Measurements from ENCODE around the gene RAB3GAP1.
"Not testable (repeated sequence)": the region's sequence is repeated elsewhere in the genome, so short reads cannot be mapped to it uniquely, and the experiment has no call there.

The RAB3GAP1 gene

DNA sequence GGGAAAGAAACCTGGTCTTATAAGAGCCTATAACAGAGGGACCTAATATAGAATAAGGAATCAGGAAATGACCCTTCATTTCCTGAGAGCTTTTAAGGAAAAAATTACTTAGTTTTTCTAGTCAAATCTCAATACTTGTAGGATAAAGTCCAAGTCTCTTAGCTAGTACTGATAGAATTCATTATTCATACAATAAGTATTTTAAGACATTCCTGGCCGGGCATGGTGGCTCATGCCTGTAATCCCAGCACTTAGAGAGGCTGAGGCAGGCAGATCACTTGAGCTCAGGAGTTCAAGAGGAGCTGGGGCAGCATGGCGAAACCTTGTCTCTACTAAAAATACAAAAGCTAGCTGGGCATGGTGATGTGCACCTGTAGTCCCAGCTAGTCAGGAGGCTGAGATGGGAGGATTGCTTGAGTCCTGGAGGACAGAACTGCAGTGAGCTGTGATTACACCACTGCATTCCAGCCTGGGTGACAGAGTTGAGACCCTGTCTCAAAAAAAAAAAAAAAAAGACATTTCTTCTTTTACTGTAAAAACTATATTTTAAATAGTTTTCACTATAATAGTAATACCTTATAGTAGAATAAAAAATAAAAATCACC is 3.2 kb downstream of the RAB3GAP1 start:
- DNase-seq (ENCODE audit: low spot score) = no peak

DNA sequence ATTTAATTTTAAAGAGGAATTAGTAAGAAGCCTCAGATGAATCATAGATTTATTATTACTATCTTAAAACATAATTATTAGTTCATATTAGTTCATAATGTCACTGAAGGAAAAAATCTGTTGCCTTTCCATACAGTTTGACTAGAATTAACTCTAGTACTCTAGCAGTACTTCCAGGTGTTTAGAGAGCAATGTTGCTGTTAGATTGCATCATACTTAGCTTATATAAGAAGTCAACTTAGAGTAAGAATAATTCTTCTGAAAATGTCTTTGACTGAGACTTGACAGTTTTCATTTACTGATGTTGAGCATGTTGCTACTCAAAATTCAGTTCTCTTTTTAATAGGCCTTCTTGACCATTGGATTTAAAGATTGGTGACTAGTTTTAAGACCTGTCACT is 4.7 kb downstream of the RAB3GAP1 start:
- DNase-seq (ENCODE audit: low spot score) = no peak

DNA sequence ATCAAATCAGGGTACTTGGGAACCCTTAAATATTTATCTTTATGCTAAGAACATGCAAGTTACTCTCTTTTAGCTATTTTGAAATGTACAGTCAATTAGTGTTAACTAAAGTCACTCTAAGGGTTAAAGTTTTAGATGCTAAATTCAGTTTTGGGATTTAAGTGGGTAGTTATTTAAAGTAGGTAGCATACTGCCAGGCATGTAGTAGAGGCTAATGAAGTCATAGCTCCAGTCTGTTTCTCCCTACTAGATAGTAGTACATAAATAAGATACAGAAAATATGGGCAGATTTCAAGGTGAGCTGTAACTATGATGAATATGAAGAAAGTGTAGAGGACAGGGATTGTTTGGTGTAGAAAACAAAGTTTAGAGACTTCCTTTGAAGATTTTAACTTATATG is 7.5 kb downstream of the RAB3GAP1 start:
- DNase-seq (ENCODE audit: low spot score) = no peak

DNA sequence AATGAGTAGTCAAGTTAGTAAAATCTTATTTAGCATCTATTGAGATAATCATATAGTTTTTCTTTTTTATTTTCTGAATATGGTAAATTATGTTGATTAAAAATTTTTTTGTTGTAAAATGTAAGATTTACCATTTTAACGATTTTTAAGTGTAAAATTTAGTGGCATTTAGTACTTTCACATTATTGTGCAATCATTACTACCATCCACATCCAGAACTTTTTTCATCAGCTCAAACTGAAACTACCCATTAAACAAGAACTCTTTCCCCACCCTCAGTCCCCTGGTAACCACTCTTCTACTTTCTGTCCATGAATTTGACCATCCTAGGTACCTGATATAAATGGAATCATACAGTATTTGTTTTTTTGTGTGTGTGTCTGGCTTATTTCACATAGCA is 11.1 kb downstream of the RAB3GAP1 start:
- DNase-seq (ENCODE audit: low spot score) = no peak

DNA sequence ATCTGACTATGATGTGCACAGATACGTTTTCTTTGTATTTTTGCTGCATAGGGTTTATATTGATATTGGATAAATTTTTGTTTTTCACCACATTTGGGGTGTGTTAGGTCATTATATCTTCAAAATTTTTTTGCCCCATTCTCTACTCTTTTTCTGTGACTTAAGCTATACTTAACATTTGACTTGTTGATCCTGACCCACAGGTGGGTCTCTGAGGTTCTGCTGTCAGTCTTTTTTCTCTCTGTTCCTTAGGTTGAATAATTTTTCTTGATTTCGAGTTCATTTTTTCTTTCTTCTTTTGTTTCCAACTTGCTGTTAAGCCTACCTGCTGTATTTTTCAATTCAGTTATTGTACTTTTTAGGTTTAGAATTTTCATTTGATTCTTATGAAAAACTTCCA is 12.1 kb downstream of the RAB3GAP1 start:
- no peak for DNase-seq (ENCODE audit: low spot score)

DNA sequence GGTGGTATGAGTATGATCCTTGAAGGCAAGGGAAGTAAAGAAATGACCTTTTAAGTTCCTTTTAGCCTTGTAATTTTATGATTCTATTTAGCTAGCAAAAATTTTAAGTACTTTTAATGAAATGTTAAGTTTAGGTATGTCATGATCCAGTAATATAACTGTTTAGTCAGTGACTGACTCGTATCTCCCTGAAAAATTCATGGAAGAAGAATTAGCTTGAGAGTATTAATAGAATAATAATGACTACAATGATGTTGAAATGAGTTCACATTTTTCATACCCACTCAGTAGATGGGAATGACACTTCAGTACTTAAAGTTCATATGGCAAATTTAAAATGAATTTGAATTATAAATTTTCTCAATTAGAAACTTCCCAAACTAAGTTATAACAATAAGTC is 14.6 kb downstream of the RAB3GAP1 start:
- no peak for DNase-seq (ENCODE audit: low spot score)

DNA sequence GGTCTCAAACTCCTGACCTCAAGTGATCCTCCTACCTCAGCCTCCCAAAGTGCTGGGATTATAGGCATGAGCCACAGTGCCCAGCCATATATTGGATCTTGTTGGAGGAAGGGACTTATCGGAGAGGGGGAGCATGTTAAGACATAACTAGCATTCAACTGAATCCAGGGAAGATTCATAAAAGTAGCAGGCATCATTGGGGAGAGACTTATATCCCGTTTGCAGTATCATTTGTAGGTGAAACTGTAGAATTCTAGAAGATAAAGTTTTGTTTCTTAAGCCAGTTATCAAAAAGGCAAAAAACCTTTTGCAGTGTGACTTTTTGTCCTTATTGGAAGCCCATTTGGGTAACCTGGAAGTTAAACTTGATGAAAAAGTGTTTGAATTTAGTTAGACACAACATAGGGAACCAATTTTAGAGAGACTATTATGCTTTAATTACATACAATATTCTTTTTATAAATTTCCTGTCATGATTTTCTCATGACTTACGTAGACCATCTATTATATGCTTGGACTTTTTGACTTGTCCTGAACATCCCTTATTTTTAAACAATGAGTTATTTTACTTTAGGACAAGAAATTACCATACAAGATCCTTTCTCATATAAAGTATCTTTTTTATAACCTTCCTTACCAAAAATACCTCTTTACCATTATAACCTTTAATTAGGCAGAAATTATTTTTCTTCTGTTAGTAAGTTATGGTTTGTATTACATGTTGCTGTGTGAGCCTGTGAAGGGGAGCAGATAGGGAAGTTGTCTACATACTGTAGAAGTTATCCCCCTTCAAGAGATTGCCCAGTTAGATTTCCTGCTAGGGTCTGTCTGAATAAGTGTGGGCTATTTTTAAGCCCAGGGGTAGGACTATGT is 20.3 kb downstream of the RAB3GAP1 start:
- DNase-seq (ENCODE audit: low spot score) = no peak

DNA sequence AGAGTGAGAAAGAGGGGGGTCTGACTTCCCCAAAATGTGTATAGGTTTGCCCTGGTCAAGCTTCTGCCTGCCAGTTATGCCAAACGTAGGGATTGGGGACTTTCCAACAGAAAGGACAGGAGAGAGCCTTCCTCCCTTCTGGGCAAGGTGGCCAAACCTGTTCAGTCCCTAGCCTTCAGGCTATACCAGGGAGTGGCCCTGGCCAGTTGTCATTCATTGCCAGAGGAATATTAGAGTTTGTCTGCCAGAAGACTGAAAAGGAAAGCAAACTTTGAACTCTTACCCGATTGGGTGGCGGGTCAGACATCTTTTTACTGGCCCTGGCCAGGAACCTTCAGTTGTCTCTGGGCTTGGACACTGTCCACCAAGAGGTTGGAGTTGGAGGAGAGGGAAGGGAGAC is 22.1 kb downstream of the RAB3GAP1 start:
- DNase-seq (ENCODE audit: low spot score) = no peak

DNA sequence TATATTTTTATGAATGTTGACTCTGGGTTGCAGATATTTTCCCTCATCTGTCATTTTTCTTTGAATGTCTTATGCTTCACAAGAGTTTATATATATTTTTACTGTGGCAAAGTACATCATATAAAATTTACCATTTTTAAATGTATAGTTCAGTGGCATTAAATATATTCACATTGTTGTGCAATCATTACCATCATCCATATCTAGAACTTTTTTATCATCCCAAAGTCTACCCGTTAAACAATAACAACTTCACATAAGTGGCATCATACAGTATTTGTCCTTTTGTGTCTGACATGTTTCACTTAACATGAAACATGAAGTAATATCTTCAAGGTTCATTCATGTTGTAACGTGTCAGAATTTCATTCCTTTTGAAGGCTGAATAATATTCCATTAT is 24.5 kb downstream of the RAB3GAP1 start:
- DNase-seq (ENCODE audit: low spot score) = no peak

DNA sequence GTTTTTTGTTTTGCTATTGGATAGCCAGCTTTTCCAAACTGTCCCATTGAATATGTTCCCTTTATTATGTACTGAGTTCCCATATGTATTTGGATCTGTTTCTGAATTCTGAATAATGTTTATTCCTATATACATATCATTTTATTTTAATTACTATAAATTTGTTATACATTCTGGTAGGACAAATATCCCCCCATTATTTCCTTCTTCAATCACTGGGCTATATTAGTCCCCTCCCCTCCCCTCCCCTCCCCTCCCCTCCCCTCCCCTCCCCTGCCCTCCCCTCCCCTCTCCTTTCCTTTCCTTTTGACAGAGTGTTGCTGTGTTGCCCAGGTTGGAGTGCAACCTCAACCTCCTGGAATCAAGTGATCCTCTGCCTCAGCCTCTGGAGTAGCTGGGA is 26.3 kb downstream of the RAB3GAP1 start:
- no peak for DNase-seq (ENCODE audit: low spot score)

DNA sequence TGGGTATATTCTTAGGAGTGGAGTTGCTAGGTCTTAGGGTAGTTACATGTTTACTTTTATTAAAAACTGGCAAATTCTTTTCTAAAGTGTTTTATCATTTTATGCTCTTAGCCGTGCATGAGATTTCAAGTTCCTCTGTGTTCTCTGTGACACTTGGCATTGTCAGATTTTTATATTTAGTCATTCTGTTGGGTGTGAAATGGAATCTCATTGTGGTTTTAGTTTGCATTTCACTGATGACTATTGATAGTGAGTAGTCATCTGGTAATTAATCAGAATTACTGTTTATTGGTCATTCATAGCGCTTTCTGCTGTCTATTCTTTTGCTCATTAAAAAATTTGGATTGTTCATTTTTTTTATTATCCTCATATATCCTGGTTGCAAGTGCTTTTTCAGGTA is 34.1 kb downstream of the RAB3GAP1 start:
- no peak for DNase-seq (ENCODE audit: low spot score)

DNA sequence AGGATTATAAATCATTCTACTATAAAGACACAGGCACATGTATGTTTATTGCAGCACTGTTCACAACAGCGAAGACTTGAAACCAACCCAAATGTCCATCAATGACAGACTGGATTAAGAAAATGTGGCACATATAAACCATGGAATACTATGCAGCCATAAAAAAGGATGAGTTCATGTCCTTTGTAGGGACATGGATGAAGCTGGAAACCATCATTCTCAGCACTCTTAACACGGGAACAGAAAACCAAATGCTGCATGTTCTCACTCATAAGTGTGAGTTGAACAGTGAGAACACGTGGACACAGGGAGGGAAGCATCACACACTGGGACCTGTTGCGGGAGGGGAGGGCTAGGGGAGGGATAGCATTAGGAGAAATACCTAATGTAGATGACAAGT is 37.5 kb downstream of the RAB3GAP1 start:
- DNase-seq (ENCODE audit: low spot score) = not testable (repeated sequence)

DNA sequence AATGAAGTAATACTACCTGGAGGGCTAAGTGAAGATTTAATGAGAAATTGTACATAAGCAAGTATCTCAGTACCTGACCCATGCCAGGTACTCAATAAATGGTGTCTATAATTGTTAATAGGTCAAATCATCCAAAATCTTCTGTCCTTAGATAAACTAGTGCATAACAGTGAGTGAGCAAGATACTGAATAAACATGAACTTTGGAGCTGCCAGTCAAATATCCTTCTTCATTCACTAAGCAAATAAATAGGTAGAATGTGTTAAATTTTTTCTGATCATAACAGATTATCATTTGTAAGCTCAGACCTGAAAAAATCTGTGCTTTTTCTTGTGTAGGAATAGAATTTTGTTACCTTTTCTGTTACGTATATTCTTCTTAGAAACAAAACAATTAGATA is 39.6 kb downstream of the RAB3GAP1 start:
- no peak for DNase-seq (ENCODE audit: low spot score)

DNA sequence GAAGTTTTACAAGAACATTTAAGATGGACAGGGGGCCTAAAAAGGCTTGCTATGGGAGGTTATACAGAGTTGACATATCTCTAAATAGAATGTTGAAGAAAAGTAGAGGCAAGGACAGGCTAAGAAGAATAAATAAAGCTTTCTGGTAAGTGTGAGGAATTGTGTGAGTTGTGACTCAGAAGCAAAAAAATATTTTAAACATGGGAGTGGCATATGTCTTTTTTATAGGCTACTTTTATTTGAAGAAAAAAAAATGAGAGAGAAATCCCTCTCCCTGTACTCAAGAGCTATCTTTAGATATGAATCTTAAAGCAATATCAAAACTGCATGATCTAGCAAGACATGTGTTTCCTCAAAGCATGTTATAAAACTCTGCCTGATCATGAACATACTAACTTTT is 41.1 kb downstream of the RAB3GAP1 start:
- DNase-seq (ENCODE audit: low spot score) = no peak

DNA sequence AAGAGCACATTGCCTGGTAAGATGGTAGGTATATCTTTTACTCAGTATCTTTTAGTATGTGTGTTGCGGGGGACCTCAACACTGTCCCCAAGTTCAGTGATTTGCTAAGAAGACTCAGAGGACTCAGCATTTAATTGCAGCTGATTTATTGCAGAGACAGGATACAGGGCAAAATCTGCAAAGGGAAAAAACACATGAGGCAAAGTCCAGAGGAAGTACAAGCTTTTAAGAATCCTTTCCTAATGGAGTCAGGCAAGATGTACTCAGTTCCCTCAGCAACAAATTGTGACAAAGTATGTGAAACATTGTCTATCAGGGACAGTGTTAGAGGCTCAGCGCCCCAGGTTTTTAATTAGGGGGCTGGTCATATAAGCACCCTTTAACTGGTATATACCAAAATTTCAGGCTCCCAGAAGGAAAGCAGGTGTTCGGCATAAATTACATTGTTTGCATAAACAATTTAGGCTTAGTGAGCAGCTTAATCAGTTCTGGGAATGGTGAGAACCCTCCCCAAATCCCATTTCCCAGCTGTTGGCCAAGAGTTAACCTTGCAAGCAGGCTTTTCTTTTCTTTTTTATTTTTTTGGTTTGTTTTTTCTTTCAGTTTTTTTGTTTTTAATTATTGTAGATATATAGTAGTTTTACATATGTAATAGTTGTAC is 41.7 kb downstream of the RAB3GAP1 start:
- no peak for DNase-seq (ENCODE audit: low spot score)

DNA sequence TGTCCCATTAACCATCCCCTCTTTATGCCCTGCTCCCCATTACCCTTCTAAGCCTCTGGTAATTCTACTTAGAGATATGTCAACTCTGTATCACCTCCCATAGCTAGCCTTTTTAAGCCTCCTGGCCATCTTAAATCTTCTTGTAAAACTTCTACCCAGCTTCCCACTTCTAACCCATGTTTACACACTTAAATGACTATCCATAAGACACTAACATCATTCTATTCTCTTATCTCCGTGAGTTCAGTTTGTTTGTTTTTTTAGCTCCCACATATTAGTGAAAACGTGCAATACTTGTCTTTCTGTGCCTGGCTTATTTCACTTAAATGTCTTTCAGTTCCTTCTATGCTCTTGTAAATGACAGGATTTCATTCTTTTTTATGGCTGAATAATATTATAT is 42.4 kb downstream of the RAB3GAP1 start:
- DNase-seq (ENCODE audit: low spot score) = no peak

DNA sequence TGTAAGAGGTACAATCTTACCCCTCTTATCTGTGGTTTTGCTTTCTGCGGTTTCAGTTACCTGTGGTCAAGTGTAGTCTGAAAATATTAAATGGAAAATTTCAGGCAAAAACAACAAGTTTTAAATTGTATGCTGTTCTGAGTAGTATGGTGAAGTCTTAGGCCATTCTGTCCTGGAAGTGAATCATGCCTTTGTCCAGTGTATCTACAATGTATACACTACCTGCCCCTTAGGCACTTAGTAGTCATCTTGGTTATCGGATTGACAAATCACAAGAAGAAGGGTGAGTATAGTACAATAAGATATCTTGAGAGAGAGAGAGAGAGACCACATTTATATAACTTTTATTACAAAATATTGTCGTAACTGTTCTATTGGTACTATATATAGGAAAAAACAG is 43.5 kb downstream of the RAB3GAP1 start:
- DNase-seq (ENCODE audit: low spot score) = no peak

DNA sequence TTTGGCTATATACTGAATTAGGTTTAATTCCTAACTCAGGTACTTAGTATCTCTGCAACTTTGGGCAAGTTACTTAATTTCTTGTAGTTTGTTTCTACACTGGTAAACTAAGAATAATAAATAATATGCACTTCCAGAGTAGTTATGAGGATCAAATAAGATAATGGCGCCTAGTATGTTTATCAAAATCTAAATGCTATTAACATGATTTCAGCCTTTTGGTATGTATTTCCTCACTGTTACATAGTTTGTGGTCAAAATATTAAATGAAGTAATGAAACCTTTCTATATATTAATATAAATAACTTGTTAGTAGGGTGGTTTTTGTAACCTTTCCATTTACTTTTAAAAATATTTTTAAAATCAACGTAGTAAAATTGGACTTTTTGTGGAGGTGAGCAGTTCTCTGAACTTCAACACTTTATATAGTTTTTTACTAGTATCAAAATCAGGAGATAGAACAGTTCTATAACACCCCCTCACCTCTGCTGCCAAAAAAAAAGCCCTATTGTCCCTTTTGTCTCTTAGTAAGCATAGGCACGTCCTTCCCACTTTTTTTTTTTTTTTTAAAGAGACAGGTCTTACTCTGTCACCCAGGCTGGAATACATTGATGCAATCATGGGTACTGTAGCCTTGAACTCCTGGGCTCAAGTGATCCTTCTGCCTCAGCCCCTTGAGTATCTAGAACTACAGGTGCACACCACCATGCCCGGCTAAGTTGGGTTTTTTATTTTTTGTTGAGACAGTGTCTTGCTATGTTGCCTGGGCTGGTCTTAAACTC is 44.8 kb downstream of the RAB3GAP1 start:
- no peak for DNase-seq (ENCODE audit: low spot score)

DNA sequence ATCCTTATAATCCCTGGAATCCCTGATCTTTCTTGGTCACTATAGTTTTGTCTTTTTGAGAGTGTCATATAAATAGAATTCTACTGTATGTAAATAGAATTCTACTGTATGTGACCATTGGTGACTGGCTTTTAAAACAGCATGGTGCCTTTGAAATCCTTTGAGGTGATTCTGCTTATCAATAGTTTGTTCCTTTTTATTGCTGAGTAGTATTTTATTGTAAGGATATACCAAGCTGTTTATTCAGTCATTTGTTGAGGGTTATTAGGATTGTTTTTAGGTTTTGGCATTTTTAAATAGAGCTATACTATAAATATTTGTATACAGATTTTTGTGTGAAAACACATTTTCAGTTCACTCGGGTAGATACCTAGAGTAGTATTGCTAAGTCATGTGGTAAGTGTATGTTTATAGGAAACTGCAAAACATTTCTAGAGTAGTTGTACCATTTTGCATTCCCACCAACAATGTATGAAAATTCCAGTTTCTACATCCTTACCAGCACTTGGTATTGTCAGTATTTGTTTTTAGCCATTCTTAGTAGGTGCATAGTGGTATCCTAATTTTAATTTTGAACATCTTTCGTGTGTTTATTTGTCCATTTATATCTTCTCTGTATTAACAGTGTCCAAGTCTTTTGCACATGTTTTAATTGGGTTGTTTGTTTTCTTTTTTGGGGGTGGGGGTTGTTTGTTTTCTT is 45.6 kb downstream of the RAB3GAP1 start:
- no peak for DNase-seq (ENCODE audit: low spot score)

DNA sequence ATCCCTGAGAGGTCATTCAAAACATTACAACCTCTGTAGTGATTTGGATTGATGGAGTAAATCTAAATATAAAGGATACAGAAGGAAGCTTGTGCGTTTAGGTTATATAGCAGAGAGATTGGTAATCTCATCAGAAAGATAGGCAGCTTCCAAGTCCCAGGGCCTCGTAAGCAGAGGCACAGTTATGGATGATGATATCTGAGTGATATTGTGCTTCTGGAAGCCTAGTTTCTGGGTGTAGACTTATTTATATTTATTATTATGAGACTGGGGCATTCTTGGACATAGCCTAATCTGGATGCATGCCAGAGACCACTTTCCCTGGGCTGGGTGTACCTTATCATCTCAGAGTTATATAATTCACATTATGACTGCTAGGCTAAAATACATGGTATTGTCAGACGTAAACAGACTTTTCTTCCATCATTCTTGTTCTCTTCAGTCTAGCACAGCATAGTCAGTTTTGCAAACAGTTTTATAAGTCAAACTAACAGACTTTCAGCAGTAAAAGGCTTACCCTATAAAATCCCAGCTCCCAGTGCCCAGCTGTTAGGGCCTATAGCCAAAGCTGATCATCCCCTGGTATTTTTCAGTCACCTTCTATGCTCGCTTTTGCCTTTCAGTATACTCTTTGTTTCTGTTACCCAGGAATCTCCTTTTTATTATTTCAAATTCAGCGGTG is 47.9 kb downstream of the RAB3GAP1 start:
- no peak for DNase-seq (ENCODE audit: low spot score)

DNA sequence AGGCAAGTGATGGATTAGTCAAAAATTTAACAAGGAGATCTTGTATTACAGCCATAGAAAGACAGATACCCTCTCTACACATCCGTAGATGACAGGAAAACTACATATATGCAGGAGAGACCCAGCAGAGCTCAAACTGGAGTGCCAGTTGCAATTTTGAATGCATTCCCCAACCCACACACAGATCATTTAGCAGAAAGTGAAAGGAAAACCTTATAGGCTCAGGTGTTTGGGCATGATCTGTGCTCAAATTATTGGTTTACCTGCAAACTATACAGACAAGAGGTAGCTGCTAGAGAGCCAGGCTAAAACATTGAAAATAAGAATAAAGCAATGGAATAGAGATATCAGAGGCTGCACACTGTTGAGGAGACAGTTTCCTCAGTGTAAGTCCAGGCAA is 51.8 kb downstream of the RAB3GAP1 start:
- DNase-seq (ENCODE audit: low spot score) = no peak

All from globus pallidus (tissue), 1 donor.